ENCODE data around the gene BCL6. TPM values are rescaled to one million over a fixed set of nuclear protein-coding genes. Genes with fewer than 3 reads are reported as not detected.

BCL6 gene
- total RNA-seq, 1 donor from 2014 or later: 20.3 TPM

DNA sequence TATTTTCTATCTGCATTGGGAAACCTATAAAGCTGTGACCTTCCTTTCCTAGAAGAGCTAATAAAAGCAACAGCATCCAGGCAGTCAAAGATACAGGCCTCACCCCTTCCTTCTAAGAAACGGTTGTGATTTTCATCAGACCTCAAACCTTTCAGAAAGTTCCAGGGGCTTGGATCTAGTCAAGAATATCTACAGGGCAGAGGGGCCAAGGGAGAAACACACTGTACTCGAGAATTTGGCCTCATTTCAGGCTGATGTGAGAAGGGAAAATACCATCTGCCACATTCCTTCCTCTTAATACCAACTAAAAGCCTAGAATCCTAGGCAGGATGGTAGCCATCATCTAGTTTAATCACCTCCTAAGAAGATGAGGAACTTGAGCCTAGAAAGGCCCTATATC lies 24.5 kb upstream of the BCL6 start:
- Histone ChIP-seq H3K79me2 (ENCODE audit: low read depth) (no peaks in the 10 kb centered on the region), H2AFZ (replicated peaks) (no peak overlapping the region), H3K9me3 (ENCODE audit: low read depth) (no peaks in the 10 kb centered on the region), H4K20me1 (ENCODE audit: low read depth) (no peaks in the 10 kb centered on the region), H3K4me1 (peaks cover 10% of the 10 kb centered on the region), H3K27ac (no peak overlapping the region), H3K36me3 (no peaks in the 10 kb centered on the region), H3F3A (ENCODE audit: low read depth) (peaks cover 11% of the 10 kb centered on the region), H3K4me2 (no peak overlapping the region), H3K4me3 (no peak overlapping the region), H3K27me3 (no peaks in the 10 kb centered on the region), H3K9ac (no peak overlapping the region)
- Mint-ChIP-seq H3K27me3 (ENCODE audit: insufficient read depth, low read depth) (peaks cover 3% of the 10 kb centered on the region), H3K4me3 (no peak overlapping the region), H3K36me3 (no peaks in the 10 kb centered on the region), H3K9me3 (no peaks in the 10 kb centered on the region), H3K4me1 (no peaks in the 10 kb centered on the region), H3K27ac (no peak overlapping the region)
- TF ChIP-seq EZH2phosphoT487 (IDR thresholded peaks at IDR 0.05) (no peak), EZH2 (IDR thresholded peaks at IDR 0.05) (no peak)
- TF ChIP-seq, protein P1, sequence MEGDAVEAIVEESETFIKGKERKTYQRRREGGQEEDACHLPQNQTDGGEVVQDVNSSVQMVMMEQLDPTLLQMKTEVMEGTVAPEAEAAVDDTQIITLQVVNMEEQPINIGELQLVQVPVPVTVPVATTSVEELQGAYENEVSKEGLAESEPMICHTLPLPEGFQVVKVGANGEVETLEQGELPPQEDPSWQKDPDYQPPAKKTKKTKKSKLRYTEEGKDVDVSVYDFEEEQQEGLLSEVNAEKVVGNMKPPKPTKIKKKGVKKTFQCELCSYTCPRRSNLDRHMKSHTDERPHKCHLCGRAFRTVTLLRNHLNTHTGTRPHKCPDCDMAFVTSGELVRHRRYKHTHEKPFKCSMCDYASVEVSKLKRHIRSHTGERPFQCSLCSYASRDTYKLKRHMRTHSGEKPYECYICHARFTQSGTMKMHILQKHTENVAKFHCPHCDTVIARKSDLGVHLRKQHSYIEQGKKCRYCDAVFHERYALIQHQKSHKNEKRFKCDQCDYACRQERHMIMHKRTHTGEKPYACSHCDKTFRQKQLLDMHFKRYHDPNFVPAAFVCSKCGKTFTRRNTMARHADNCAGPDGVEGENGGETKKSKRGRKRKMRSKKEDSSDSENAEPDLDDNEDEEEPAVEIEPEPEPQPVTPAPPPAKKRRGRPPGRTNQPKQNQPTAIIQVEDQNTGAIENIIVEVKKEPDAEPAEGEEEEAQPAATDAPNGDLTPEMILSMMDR (IDR thresholded peaks at IDR 0.05): no peak
- DNase-seq (ENCODE audit: low spot score): no peak

DNA sequence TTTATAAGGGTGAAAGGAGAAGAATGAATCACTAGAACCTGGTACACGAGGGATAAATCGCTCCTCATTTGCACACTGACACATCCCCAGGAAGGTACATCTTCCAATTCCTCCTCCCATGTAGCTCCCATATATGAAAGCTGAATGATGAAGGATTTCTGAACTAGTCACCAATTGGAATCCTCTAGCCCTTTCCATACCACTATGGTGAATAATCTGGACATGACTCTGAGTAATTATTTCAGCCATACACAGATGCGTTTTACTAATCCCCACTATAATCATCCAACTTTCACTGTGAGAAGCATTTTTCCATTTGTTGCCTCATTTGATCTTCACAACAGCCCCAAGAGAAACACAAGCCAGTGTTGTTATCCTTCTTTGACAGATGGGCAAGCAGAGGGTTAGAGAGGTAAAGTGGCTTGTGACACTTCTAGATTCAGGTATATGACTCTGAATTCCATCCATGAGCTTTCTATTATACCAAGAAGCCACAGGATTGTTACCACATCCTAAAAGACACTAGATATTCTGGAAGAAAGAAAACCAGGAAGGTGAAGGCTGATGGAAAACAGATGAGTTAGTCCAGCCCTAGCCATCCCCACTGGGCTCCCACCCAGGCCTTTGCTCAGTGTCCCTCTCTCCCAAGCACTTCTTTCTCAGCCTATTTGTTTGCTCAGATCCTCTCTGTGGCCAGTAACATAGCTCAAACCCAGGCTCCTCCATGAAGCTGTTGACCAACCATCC lies 22.2 kb upstream of the BCL6 start:
- Histone ChIP-seq H2AFZ (replicated peaks) (no peak overlapping the region), H3K27ac (no peak overlapping the region), H3K9me3 (ENCODE audit: low read depth) (no peaks in the 10 kb centered on the region), H3K4me1 (peaks cover 3% of the 10 kb centered on the region), H3K36me3 (no peaks in the 10 kb centered on the region), H3K4me2 (no peak overlapping the region), H3K79me2 (ENCODE audit: low read depth) (no peaks in the 10 kb centered on the region), H3K27me3 (no peaks in the 10 kb centered on the region), H3K9ac (no peak overlapping the region), H3K4me3 (no peak overlapping the region), H4K20me1 (ENCODE audit: low read depth) (no peaks in the 10 kb centered on the region), H3F3A (ENCODE audit: low read depth) (no peaks in the 10 kb centered on the region)
- Mint-ChIP-seq H3K9me3 (no peaks in the 10 kb centered on the region), H3K27ac (no peak overlapping the region), H3K4me1 (peaks cover 3% of the 10 kb centered on the region), H3K36me3 (no peaks in the 10 kb centered on the region), H3K4me3 (no peak overlapping the region), H3K27me3 (ENCODE audit: insufficient read depth, low read depth) (peaks cover 3% of the 10 kb centered on the region)
- DNase-seq (ENCODE audit: low spot score): no peak
- TF ChIP-seq EZH2 (IDR thresholded peaks at IDR 0.05): no peak
- no peak for TF ChIP-seq EZH2phosphoT487 (IDR thresholded peaks at IDR 0.05)

DNA sequence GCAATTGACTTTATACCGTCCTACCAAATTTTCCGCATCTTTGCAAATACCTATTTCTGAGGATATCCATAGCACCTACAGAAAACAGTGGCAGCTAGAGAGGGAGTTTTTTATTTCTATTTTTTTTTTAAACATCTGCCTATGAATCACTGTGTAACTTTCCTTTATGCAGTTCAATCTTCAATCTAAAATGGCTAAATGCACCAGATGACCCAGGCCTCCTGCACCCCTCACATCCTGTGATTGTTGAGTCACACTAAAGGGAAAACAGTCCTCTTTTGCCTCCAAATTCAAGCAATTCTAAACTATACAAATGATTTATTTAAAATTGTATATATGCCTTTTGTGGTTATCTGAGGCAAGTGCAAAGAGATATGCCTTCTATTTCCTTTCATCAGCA lies 20.1 kb upstream of the BCL6 start:
- Mint-ChIP-seq H3K9me3 (no peaks in the 10 kb centered on the region), H3K27me3 (ENCODE audit: insufficient read depth, low read depth) (peaks cover 3% of the 10 kb centered on the region), H3K4me1 (peaks cover 3% of the 10 kb centered on the region), H3K4me3 (no peak overlapping the region), H3K27ac (no peak overlapping the region), H3K36me3 (no peaks in the 10 kb centered on the region)
- Histone ChIP-seq H3K9me3 (ENCODE audit: low read depth) (no peaks in the 10 kb centered on the region), H3K27me3 (no peaks in the 10 kb centered on the region), H3K9ac (no peak overlapping the region), H3K27ac (no peak overlapping the region), H3K4me2 (no peak overlapping the region), H3K4me3 (no peak overlapping the region), H4K20me1 (ENCODE audit: low read depth) (no peaks in the 10 kb centered on the region), H3F3A (ENCODE audit: low read depth) (no peaks in the 10 kb centered on the region), H3K36me3 (no peaks in the 10 kb centered on the region), H3K4me1 (peaks cover 3% of the 10 kb centered on the region), H3K79me2 (ENCODE audit: low read depth) (no peaks in the 10 kb centered on the region), H2AFZ (replicated peaks) (no peak overlapping the region)
- no peak for DNase-seq (ENCODE audit: low spot score)
- TF ChIP-seq EZH2 (IDR thresholded peaks at IDR 0.05) (no peak), EZH2phosphoT487 (IDR thresholded peaks at IDR 0.05) (no peak)
- TF ChIP-seq, protein P1 (IDR thresholded peaks at IDR 0.05): no peak
